K562 (cell line): ENCODE results near the gene PPARD. TPM values are rescaled to one million over a fixed set of nuclear protein-coding genes. Genes with fewer than 3 reads are reported as not detected.

Experiments
- ARID2 ChIP-seq: fragments of 450-650 bp; IDR thresholded peaks from 2 replicates; pipeline ENCODE4 v1.6.1; 2017; ENCODE audit warnings: antibody characterized with exemption, mild to moderate bottlenecking
- CBX3 ChIP-seq, 2 experiments: IDR thresholded peaks; 1 replicate in 1 of 2; 2 replicates in 1 of 2; pipeline ENCODE4 v1.6.1; 2012; ENCODE audit warnings: inconsistent platforms in 2 of 2, low read length in 2 of 2, borderline replicate concordance in 1 of 2, control low read depth in 1 of 2
- CHCHD3 ChIP-seq: fragments of 250-450 bp; sonication (Bioruptor Pico); IDR thresholded peaks from 2 replicates; pipeline ENCODE4 v2.1.2; 2022; ENCODE audit warnings: mild to moderate bottlenecking
- ETV1 ChIP-seq: fragments of 450-650 bp; conservative IDR thresholded peaks from 2 replicates; pipeline ENCODE4 v1.6.1; 2016; ENCODE audit warnings: missing genetic modification characterization, control low read depth, low read depth, missing compliant biosample characterization
- JUN ChIP-seq, 2 experiments: sonication (generic) in 1 of 2; formaldehyde crosslinking in 1 of 2; IDR thresholded peaks; 2 replicates each; pipeline versions ENCODE4 v1.6.1 to v1.8.0; 2012 to 2022; ENCODE audit warnings: borderline replicate concordance in 2 of 2, mild to moderate bottlenecking in 2 of 2, improper control_type of control experiment in 1 of 2, low read depth in 1 of 2, low read length in 1 of 2, missing genetic modification reagents in 1 of 2
- JUNB ChIP-seq: fragments of 450-650 bp; formaldehyde crosslinking; conservative IDR thresholded peaks from 2 replicates; pipeline ENCODE4 v1.4.0; 2020; ENCODE audit warnings: mild to moderate bottlenecking
- MBD1 ChIP-seq: fragments of 250-450 bp; sonication (Bioruptor Pico); IDR thresholded peaks from 2 replicates; pipeline ENCODE4 v1.8.0; 2022; ENCODE audit warnings: inconsistent platforms
- MIER1 ChIP-seq: fragments of 450-650 bp; IDR thresholded peaks from 2 replicates; pipeline ENCODE4 v1.6.1; 2016; ENCODE audit warnings: antibody characterized with exemption, mild to moderate bottlenecking, low read depth
- PTBP1 ChIP-seq: fragments of 200-400 bp; formaldehyde crosslinking; IDR thresholded peaks from 2 replicates; pipeline ENCODE4 v1.6.1; 2017; ENCODE audit warnings: low read depth, low read length
- SIN3A ChIP-seq, 2 experiments: fragments of 150-350 bp in 1 of 2; IDR thresholded peaks; 2 replicates each; pipeline ENCODE4 v1.6.1; 2011 to 2016; ENCODE audit warnings: borderline replicate concordance in 2 of 2, low read depth in 2 of 2, low read length in 2 of 2, mild to moderate bottlenecking in 2 of 2, moderate library complexity in 2 of 2; ENCODE audit not compliant: control insufficient read depth in 1 of 2
- SOX6 ChIP-seq: fragments of 450-650 bp; IDR thresholded peaks from 2 replicates; pipeline ENCODE4 v1.6.1; 2014; ENCODE audit warnings: mild to moderate bottlenecking
- TARDBP ChIP-seq: fragments of 450-650 bp; IDR thresholded peaks from 2 replicates; pipeline ENCODE4 v1.6.1; 2016
- ZBTB33 ChIP-seq: sonication (generic); formaldehyde crosslinking; IDR thresholded peaks from 2 replicates; pipeline ENCODE4 v1.8.1; 2023; ENCODE audit warnings: mild to moderate bottlenecking, missing genetic modification reagents
- ZC3H8 ChIP-seq: fragments of 450-650 bp; IDR thresholded peaks from 2 replicates; pipeline ENCODE4 v1.6.1; 2017
- ZNF75A ChIP-seq: fragments of 450-650 bp; formaldehyde crosslinking; IDR thresholded peaks from 2 replicates; pipeline ENCODE4 v1.4.0; 2020; ENCODE audit warnings: mild to moderate bottlenecking
- polyA plus RNA-seq, 8 experiments: library from polyadenylated mRNA; depleted of rRNA in 4 of 8; stranded (reverse) in 5 of 8; unstranded in 3 of 8; fragments of >200 nt; fragmentation: Nextera tagmentation in 2 of 8; fragmentation: Illumina TruSeq in 1 of 8; extraction: Ambion mirVana in 2 of 8; extraction: Trizol in 1 of 8; gene quantifications; 2 replicates each; pipeline versions ENCODE4 v1.2.1 to v1.2.3, GENCODE V29; 2011 to 2014; ENCODE audit warnings: inconsistent platforms in 1 of 8, missing spikeins in 1 of 8
- total RNA-seq, 7 experiments: library from RNA; depleted of rRNA in 6 of 7; stranded (reverse); fragments of >200 nt in 6 of 7; fragmentation: Illumina TruSeq in 2 of 7; extraction: Trizol in 2 of 7; gene quantifications; 2 replicates each; pipeline versions ENCODE4 v1.2.1 to v1.2.3, GENCODE V29; 2011 to 2021; ENCODE audit warnings: low replicate concordance in 1 of 7
- TF ChIP-seq, protein P1 (sequence below), 2 experiments: fragments of 450-650 bp in 1 of 2; IDR thresholded peaks; 2 replicates each; pipeline ENCODE4 v1.6.1; 2011 to 2017; ENCODE audit warnings: low read depth in 2 of 2, antibody characterized with exemption in 1 of 2, borderline replicate concordance in 1 of 2, low read length in 1 of 2, mild to moderate bottlenecking in 1 of 2, mixed read lengths in 1 of 2; ENCODE audit not compliant: control insufficient read depth in 1 of 2
- TF ChIP-seq, protein P2 (sequence below): fragments of 250-450 bp; sonication (Bioruptor Pico); IDR thresholded peaks from 2 replicates; pipeline ENCODE4 v1.4.0; 2020; ENCODE audit warnings: mild to moderate bottlenecking

Gene PPARD
- total and polyA plus RNA-seq, 9 of the 15 experiments (the other 6 are each of a cell fraction or from before 2014, with no cell fraction given), result 0.14 to 13.2 (median 3.8) TPM

DNA sequence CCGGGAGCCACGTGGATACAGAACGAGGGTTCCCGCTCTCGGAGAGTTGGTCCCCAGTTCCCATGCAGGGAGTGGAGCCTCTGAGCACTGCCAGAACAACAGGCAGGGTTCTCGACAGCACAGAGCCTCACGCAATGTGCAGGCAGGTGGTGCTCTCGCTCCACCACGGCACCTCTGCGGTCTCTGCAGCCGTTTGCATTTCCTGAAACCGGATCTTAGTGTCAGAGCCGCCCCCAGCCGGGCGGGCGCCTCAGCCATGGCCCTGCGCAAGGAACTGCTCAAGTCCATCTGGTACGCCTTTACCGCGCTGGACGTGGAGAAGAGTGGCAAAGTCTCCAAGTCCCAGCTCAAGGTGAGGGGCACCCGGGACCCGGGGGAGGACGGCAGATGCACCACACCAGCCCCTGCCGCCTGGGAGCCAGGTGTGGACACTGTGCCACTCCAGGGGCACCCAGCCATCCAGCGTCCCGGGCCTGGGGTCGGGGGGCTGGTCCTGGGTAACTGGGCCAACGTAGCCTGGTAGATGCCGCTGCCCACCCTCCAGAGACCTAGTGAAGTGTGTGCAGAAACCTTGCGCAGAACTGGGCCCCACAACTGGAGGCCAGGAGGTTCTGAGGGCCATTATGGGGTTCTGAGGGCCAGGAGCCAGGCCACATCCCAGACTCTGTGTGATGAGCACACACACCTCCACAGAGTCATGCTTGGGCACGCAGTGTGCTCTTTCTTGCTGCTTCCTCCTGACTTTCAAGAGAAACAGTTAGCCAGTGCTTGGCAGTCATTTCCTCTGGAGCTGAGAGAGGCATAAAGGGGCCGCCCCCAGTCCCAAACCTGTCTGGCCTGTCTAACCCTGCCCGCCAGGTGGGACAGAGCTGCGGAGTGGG, 44.5 kb upstream of the PPARD start, which contains the start of gene DEF6 (continued):
- TF ChIP-seq, protein P1, sequence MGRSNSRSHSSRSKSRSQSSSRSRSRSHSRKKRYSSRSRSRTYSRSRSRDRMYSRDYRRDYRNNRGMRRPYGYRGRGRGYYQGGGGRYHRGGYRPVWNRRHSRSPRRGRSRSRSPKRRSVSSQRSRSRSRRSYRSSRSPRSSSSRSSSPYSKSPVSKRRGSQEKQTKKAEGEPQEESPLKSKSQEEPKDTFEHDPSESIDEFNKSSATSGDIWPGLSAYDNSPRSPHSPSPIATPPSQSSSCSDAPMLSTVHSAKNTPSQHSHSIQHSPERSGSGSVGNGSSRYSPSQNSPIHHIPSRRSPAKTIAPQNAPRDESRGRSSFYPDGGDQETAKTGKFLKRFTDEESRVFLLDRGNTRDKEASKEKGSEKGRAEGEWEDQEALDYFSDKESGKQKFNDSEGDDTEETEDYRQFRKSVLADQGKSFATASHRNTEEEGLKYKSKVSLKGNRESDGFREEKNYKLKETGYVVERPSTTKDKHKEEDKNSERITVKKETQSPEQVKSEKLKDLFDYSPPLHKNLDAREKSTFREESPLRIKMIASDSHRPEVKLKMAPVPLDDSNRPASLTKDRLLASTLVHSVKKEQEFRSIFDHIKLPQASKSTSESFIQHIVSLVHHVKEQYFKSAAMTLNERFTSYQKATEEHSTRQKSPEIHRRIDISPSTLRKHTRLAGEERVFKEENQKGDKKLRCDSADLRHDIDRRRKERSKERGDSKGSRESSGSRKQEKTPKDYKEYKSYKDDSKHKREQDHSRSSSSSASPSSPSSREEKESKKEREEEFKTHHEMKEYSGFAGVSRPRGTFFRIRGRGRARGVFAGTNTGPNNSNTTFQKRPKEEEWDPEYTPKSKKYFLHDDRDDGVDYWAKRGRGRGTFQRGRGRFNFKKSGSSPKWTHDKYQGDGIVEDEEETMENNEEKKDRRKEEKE (IDR thresholded peaks at IDR 0.05; ENCODE audit: borderline replicate concordance in 1 of 2, control insufficient read depth in 1 of 2, low read depth in 2 of 2, low read length in 1 of 2), result no peak
- TF ChIP-seq JUN (IDR thresholded peaks at IDR 0.05; ENCODE audit: borderline replicate concordance, low read depth, low read length) (peak; percentile 32; the same call in 1 of the 2 replicates), JUN (CRISPR knock-in tag; IDR thresholded peaks at IDR 0.05; ENCODE audit: borderline replicate concordance) (no peak), SOX6 (peak; percentile 68; the same call in 1 of the 2 replicates), SIN3A (IDR thresholded peaks at IDR 0.05; ENCODE audit: borderline replicate concordance in 2 of 2, control insufficient read depth in 1 of 2, low read depth in 2 of 2, low read length in 2 of 2) (peak; percentile 51 to 85; a peak in 2 of 4 replicates), CBX3 (IDR thresholded peaks at IDR 0.05; ENCODE audit: borderline replicate concordance in 1 of 2, low read length in 2 of 2) (peak in 1 of 2 experiments; percentile 82; a peak in 1 of 3 replicates), CHCHD3 (CRISPR knock-in tag) (no peak), PTBP1 (no peak), MBD1 (no peak), ZNF75A (CRISPR knock-in tag) (no peak), ZC3H8 (no peak), TARDBP (no peak), ETV1 (peak; percentile 100), JUNB (no peak), MIER1 (0 out of 2 replicates have a peak, but pooled peaks have one; percentile 52), ZBTB33 (peak; percentile 81), ARID2 (peak; percentile 87)
- TF ChIP-seq, protein P2, sequence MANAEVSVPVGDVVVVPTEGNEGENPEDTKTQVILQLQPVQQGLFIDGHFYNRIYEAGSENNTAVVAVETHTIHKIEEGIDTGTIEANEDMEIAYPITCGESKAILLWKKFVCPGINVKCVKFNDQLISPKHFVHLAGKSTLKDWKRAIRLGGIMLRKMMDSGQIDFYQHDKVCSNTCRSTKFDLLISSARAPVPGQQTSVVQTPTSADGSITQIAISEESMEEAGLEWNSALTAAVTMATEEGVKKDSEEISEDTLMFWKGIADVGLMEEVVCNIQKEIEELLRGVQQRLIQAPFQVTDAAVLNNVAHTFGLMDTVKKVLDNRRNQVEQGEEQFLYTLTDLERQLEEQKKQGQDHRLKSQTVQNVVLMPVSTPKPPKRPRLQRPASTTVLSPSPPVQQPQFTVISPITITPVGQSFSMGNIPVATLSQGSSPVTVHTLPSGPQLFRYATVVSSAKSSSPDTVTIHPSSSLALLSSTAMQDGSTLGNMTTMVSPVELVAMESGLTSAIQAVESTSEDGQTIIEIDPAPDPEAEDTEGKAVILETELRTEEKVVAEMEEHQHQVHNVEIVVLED (CRISPR knock-in tag), result no peak
